ENCODE data around the gene APRT.
"Not testable (repeated sequence)": the region's sequence is repeated elsewhere in the genome, so short reads cannot be mapped to it uniquely, and the experiment has no call there.

APRT gene

DNA sequence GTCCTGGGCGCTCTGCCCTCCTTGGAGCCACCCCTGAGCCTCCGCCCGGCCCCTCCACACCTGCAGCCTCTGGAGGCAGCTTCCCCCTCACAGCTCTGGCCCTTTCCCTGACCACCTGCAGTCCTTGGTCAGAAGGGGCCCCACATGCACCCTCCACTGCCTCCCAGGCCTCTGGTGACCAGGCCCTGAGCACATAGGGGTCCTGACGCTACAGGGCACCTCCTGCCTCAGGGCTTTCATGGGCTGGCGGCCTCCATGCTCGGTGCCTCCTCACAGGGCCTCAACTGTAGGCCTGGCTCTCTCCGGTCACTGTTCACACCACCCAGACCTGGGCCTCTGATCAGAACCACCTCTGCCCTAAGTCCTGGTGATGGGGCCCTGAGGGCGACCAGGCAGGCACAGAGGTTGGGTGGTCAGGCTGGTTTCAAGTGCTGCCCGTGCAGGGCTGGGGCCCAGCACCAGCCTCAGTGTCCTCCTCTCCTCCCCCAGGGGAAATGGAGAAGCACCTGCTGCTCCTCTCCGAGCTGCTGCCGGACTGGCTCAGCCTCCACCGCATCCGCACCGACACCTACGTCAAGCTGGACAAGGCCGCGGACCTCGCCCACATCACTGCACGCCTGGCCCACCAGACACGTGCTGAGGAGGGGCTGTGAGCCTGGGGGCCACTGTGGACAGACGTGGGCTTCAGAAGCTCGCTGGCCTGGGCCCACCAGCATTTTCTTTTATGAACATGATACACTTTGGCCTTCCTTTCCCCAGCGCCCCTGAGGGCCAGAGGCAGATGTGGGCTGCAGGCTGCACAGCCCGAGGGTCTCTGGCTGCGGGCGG lies 3.9 kb downstream of the APRT start:
- no peak for DNase-seq (ENCODE audit: low spot score)

DNA sequence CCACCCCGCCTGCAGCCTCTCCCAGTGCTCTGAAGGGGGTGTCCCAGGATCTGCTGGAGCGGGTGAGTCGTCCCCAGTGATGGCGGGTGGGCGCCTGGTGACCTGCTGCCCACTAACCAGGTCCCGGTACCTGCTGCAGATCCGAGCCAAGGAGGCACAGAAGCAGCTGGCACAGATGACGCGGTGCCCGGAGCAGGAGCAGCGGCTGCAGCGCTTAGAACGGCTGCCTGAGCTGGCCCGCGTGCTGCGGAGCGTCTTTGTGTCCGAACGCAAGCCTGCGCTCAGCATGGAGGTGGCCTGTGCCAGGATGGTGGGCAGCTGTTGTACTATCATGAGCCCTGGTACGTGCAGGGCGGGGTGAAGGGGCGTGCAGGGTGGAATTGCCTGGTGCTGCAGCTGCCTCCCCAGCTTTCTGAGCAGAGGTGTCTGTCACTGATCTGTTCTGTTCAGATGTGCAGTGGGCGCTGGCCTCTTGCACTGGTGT lies 4.5 kb downstream of the APRT start:
- DNase-seq (ENCODE audit: low spot score): no peak

DNA sequence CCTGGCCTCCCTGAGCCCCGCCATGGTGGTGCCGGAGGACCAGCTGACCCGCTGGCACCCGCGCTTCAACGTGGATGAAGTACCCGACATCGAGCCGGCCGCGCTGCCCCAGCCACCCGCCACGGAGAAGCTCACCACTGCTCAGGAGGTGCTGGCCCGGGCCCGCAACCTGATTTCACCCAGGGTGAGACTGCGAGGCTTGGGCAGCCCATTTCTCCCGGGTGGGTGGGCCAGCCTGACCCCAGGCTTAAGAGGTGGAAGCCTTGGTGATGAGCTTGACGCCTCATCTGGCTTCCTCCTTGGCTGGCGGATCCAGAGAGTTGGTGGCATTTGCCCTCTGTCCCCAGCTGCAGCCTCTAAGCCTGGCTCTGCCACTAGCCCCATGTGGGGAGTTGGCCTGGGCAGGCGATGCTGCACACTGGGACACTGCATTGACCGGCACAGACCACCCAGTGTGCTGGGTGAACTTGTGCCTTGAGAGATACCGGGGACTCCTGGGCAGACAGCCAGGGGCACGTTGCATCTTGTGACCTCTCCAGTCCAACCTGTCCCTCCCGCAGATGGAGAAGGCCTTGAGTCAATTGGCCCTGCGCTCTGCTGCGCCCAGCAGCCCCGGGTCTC lies 5.1 kb downstream of the APRT start:
- DNase-seq (ENCODE audit: low spot score): no peak

DNA sequence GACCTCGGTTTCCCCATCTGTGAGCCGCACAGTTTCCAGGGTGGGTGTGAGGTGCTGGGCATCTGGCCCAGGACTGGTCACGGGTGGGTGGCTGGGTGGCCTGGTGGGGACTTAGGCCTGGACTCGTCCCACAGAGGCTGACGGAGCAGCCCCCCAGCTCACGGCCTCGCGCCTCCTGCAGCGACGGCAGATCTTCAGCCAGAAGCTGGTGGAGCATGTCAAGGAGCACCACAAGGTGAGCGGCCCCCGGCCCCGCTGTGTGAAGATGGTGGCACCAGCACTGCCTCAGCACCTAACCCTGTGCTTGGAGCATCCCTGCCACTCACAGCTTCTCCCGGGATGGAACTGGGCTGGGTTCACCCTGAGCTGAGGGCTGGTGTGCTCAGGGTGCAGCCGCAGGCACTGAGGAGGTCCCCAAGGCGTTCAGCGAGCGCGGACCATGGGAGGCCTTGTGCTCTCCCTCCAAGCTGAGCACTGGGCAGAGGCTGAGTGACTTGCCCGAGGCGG lies 5.8 kb downstream of the APRT start:
- DNase-seq (ENCODE audit: low spot score): no peak

DNA sequence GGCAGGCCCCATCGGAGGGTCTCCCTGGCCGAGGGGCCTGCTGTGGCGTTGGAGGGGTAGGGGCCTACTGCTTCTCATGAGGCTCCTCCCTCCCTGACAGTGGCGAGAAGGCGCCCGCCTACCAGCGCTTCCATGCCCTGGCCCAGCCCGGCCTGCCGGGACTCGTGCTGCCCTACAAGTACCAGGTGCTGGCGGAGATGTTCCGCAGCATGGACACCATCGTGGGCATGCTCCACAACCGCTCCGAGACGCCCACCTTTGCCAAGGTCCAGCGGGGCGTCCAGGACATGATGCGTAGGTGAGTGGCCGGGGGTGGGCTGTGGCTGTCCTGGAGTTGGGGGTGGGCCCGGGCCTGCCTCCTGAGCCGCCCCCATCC lies 6.4 kb downstream of the APRT start:
- no peak for DNase-seq (ENCODE audit: low spot score)

DNA sequence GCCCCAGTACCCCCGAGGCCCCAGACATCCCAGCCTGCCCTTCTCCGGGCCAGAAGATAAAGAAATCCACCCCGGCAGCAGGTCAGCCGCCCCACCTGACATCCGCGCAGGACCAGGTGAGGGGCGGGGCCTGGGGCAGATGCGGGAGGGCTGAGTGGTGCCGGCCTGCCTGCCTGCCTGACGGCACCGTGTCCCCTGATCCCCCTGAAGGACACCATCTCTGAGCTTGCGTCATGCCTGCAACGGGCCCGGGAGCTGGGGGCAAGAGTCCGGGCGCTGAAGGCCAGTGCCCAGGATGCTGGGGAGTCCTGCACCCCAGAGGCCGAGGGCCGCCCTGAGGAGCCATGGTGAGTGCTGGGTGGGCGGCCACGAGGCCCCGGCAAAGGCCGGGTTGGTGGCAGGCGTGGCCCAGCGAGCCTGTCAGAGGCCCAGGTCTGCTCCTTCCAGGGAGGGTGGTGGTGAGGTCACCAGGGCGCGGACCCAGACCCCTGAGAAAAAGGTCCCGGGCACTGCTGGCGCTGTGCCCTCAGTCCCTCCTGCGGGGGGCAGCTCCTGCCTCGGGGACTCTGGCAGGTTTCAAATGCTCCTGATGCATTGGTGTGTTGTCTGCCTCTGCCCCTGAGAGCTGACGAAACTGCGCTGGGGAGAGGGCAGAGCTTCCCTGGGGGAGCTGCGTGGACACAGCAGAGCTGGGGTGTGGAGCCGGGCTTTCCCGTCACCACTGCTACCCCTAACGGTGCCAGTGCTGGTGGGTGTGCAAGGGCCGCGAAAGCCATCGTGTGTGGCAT lies 7.0 kb downstream of the APRT start:
- DNase-seq (ENCODE audit: low spot score): no peak

DNA sequence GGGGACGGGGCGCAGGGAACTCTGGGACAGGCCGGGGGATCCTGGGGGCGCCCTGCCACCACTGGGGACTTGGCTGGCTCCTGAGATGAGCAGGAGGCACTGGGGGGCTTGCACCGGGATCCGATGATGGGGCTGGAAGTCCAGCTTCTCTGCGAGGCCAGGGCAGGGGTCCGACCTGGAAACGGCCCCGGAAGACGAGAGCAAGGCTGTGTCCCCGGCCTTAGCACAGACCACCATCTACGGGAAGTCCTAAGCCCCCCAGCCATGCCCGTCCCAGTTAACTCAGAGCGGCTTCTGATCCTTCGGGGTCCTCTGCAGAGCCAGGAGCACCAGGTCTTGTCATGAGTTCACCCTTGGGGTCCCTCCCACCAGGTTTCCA lies 7.6 kb downstream of the APRT start:
- no peak for DNase-seq (ENCODE audit: low spot score)

DNA sequence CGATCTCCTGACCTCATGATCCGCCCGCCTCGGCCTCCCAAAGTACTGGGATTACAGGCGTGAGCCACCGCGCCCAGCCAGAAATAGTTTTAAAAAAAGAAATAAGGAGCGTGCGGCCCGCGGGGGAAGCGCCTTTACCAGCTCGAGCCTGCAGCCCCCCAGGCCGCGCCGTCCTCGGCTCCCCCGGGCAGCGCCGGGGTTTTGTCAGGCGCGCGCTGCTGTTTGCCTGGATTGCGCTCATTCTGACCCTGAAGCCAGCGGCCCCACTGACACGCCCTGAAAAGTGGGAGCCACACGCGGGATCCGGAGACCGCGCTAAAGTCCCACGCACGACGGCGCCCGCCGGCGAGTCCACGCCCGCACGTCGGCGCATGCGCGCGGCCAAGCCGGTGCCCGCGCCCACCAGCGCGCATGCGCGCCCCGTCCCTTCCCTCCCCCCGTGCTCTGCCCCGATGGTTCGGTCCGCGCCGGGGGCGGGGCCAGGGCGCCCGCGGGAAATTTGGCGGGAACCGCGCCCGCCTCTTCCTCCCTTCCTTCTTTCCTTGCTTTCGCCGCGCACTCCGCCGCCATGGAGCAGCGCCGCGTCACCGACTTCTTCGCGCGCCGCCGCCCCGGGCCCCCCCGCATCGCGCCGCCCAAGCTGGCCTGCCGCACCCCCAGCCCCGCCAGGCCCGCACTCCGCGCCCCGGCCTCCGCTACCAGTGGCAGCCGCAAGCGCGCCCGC lies 8.3 kb downstream of the APRT start, which contains the start of gene CDT1:
Gene CDT1, plus strand, starts transcription at position 526 of the 724 bp plus-strand sequence. Its CDS starts 43 bp downstream, at position 569.
- peak; percentile 64 for DNase-seq (ENCODE audit: low spot score)

DNA sequence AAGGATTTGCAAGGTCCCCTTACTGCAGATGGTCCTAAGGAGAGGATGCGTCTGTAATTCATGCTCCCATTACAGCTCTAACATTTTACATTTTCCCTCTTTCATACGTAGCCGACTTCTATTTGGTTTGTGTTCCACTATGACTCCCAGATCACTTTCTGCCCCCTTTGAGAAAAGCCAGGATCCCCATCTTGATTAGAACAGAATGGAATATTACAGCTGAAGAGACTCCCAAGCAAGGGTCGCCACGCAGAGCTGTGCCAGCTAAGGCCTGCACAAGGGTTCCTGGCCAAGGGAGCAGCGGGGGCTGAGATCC lies 11.5 kb downstream of the APRT start:
- no peak for DNase-seq (ENCODE audit: low spot score)

DNA sequence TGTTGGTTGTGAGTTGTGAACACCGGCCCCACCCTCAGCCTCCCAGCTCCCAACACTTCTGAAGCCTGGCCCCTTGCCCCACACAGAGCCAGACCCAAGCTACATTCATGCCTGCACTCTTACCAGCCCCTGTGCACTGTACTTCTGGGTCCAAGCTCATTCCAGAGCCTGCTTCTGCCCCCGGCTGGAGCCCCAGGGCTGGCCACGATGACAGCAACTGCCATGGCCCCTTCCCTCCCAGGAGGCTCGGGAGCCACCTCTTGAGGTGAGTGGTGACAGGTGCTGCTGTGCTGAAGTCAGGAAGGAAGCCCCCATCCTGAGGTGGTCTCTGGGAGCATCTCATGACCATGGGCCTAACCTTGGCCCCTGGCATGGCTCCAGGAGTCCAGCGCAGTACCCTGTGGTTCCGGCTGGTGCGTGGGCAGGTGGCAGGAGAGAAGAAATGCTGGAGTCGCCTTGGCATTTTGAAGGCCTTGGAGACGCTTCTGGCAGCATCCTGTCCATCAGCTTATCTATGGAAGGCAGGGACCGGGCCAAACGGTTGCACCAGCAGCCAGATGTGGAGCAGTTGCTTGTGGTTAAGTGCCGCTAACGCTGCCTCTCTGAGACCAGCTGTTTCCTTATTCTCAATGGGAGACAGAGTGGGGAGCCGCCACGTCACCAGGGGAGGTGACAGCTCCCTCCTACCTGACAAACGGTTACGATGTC lies 12.0 kb downstream of the APRT start:
- no peak for DNase-seq (ENCODE audit: low spot score)

DNA sequence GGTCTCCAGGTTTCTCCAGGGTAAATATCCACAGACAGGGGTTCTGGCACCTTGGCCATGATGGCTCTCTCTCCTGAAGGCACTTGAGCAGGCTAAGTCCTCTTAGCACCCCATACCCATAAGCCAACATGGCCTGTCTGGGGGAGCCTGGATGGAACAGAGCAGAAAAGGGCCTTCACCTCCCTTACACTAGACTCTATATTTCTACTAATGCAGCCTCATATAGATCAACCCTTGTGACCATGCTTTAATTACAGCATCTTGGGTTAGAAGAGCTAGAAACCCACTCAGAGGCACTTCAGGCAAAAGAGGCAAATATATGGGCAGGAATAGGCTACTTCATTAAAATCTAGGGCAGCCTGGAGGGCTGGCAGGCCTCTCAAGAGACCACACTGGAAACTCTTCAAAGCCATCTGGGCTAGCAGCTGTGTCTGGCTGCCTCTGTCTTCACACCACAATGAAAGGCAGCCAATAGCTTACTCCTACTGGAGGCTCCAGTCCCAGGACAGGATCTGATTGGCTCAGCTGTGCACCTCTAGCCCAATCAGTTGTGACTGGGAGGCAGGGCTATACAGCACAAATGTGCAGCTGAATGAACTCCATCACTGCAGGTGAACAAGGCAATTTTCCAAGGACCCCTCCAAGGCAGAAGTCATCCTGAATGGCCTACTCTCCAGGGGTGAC lies 12.8 kb downstream of the APRT start:
- no peak for DNase-seq (ENCODE audit: low spot score)

DNA sequence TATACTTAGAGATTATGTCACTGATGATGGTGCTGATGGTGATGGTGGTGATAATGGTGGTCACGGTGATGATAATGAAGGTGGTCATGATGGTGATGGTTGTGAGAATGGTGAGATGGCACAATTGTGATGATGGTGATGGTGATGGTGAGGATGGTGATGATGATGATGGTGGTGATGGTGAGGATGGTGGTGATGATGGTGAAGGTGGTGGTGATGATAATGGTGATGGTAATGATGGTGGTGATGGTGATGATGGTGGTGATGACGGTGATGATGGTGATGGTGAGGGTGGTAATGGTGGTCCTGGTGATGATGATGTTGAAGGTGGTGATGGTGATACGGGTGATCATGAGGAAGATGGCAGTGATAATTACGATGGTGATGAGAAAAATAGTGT lies 13.7 kb downstream of the APRT start:
- no peak for DNase-seq (ENCODE audit: low spot score)

DNA sequence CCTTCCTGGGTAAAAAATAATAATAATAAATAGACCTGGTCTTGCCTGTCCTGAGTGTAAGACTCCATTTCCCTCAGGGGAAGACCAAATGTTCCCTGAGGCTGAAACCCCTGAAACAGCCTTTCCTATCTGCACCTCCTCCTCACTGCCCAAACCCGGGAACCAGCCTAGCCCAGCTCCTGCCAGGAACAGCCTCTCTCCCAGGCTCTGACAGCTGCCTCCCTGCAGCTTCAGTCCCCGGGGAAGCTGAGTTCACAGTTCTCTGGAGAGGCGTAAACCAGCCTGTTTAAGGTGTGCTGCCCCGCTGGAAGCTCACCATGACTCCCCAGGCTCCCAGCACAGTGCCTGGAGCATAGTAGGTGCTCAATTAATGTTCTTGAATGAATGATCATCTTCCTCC lies 15.4 kb downstream of the APRT start:
- no peak for DNase-seq (ENCODE audit: low spot score)

DNA sequence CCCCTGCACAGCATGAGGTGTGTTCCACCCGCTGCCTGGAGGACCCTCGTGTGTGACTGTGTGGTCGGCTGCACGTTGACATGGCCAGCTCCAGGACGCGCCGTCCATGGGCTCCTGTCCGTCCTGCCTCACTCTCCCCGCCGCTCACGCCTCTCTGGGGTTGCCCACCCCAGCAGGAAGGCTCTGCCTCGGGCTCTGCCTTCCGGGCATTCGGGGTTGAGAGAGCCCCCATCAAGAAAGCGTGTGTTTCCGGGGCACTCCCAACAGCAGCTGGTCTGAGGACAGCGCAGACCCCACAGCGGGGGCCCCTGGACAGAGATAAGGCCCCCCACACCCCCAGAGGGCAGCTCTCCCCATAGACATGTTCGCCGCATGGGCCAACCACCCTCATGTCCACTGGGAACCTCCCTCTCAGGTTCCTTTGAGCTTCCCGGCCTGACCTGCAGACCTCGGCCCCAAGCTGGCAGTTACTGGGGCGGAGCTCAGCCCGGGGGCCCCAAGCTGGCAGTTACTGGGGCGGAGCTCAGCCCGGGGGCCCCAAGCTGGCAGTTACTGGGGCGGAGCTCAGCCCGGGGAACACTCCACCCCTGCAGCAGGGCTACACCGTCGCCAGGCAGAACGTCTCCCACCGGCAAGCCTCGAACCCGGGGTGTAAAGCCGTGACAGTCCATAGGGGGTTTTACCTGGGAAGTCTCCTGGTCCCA lies 18.3 kb downstream of the APRT start:
- DNase-seq (ENCODE audit: low spot score): no peak

DNA sequence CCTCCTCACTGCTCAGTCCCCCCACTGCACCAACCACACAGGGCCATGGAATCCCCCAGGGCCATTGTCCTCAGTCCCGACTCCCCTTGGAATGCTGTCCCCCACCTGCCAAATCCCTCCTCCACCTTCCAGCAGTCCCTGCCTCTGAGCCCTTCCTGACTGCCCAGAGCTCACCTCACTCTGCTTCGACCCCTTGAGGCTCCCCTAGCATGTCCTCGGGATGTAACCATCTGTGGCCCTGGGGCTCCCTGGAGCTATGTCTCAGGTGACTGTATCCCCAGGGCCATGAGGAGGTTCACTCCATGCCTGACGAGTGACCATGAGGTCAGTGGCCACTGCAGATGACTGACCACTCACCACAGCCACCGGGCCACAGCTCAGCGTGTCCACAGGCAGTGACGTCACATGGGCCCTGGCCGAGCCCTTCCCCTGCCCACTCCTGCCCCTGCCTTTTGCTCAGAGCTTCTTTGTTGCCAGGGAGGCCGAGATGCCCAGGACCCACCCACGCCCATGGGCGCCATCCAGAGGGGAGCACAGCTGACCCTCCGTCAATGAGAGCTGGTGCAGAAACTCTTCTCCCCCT lies 19.0 kb downstream of the APRT start:
- DNase-seq (ENCODE audit: low spot score): no peak

DNA sequence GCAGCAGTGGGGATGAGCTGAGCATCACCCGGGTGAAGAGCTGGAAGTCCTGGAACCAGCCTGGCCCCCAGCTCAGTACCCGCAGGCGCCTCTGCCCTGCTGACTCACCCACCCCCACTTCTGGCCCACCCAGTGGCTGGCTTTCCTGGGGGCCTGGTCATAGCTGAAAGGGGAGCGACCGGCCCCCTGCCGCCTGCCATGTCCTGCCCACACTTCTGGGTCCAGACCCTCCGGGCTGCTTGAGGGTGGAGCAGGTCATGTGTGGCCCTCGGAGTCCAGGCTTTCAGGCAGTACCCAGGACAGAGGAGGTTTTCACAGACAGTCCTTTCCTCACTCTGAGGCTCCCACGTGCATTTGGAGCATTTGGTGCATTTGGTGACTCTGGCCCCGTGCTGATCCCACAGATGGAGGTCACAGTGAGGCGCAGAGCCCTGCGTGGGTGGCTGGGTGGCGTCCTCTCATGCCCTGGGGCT lies 19.6 kb downstream of the APRT start:
- DNase-seq (ENCODE audit: low spot score): no peak

DNA sequence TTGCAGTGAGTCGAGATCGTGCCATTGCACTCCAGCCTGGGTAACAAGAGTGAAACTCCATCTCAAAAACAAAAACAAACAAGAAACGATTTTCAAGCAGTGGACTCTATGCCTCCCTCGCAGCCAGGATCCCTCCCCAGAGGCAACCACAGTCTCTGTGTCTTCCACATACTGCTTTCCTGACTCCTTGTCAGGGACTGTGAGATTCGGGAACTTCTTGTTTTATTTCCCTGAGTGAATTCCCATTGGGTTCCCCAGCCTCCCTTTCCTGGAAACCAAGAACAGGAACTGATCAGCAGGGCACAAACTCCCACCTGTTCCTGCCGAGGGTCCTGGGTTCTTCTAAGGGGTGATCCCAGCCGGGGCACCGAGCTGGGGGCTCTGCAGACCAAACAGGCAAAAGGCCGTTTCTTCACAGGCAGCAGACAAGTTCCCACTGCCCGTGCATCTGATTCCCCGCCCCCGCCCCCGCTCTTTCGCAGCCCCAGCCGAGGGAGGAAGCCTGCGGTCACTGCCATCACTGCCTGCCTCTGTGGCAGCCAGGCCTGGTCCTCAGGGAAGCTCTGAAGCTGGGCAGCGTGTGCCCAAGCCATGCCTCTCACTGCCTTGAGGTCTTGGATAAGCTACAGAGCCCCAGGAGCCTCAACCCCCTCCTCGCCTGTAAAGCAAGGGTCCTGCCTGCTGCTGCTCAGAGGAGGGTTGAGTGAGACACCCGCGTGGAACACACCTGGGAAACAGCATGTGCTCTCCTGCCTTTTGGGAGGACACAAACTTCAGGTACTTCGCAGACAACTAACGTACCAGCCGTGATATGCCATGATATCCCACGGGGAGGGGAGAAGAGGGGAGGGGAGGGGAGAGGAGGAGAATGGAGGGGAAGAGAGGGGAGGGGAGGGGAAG lies 21.2 kb downstream of the APRT start:
- DNase-seq (ENCODE audit: low spot score): no peak

DNA sequence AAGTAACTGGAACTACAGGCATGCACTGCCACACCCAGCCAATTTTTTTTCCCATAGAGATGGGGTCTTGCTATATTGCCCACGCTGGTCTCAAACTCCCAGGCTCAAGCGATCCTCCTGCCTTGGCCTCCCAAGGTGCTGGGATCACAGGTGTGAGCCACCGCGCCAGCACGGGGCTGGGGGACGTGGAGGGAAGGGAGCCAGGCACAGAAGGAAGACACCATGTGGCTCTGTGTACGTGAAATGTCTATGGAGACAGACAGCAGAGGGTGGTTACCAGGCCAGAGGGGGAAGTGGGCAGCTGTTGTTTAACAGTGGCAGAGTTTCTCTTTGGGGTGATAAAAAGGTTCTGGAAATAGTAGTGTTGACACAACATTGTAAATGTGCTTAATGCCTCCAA lies 22.1 kb downstream of the APRT start:
- no peak for DNase-seq (ENCODE audit: low spot score)

DNA sequence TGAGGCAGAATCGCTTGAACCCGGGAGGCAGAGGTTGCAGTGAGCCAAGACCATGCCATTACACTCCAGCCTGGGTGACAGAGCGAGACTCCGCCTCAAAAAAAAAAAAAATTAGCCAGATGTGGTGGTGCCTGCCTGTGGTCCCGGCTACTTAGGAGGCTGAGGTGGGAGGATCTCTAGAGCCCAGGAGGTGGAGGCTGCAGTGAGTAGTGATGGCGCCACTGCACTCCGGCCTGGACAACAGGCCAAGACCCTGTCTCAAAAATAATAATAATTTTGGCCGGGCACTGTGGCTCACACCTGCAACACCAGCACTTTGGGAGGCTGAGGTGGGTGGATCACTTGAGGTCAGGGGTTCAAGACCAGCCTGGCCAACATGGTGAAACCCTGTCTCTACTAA lies 23.0 kb downstream of the APRT start:
- not testable (repeated sequence) for DNase-seq (ENCODE audit: low spot score)

All from pons (tissue), 1 donor.